GM23338 (cell line): Measurements from ENCODE around the gene SPINT2. TPM values are rescaled to one million over a fixed set of nuclear protein-coding genes. Genes with fewer than 3 reads are reported as not detected.

Experiments
- ATAC-seq: fragments of 200-7000 bp; cut with Tn5 transposase; 3 replicates; pipeline ENCODE4 v1.9.1; 2020
- DNase-seq: peaks from one replicate; pipeline ENCODE4 v3.0.0-alpha.2; 2015; ENCODE audit warnings: low spot score
- H2AFZ ChIP-seq: fragments of 200-600 bp; sonication (generic); 2 replicates; pipeline ENCODE4 v1.8.0; 2016; ENCODE audit warnings: antibody characterized with exemption, mild to moderate bottlenecking, moderate library complexity
- H3F3A ChIP-seq: fragments of 200-600 bp; sonication (generic); replicated peaks from 2 replicates; pipeline ENCODE4 v1.8.0; 2017; ENCODE audit warnings: antibody characterized with exemption, mixed run types, low read depth
- H3K27ac ChIP-seq: fragments of 200-600 bp; sonication (generic); 2 replicates; pipeline ENCODE4 v1.6.1; 2016; ENCODE audit warnings: low read depth
- H3K27me3 ChIP-seq: fragments of 200-600 bp; sonication (generic); 2 replicates; pipeline ENCODE4 v1.8.0; 2016; ENCODE audit warnings: mild to moderate bottlenecking, mixed run types, moderate library complexity; ENCODE audit not compliant: insufficient read depth
- H3K36me3 ChIP-seq: fragments of 200-600 bp; sonication (generic); 2 replicates; pipeline ENCODE4 v1.8.0; 2016; ENCODE audit warnings: mild to moderate bottlenecking; ENCODE audit not compliant: insufficient read depth
- H3K4me1 ChIP-seq: fragments of 200-600 bp; sonication (generic); 2 replicates; pipeline ENCODE4 v1.8.0; 2016; ENCODE audit warnings: mild to moderate bottlenecking, moderate library complexity; ENCODE audit not compliant: insufficient read depth
- H3K4me2 ChIP-seq: fragments of 200-600 bp; sonication (generic); 2 replicates; pipeline ENCODE4 v1.7.1; 2017; ENCODE audit warnings: mixed run types
- H3K4me3 ChIP-seq: fragments of 200-600 bp; sonication (generic); 2 replicates; pipeline ENCODE4 v1.6.1; 2016; ENCODE audit warnings: mixed run types
- H3K79me2 ChIP-seq: fragments of 200-600 bp; sonication (generic); replicated peaks from 2 replicates; pipeline ENCODE4 v1.8.0; 2017; ENCODE audit warnings: mild to moderate bottlenecking; ENCODE audit not compliant: insufficient read depth
- H3K9me2 ChIP-seq: fragments of 200-600 bp; sonication (generic); 2 replicates; pipeline ENCODE4 v1.8.0; 2017; ENCODE audit not compliant: insufficient read depth
- H4K20me1 ChIP-seq: fragments of 200-600 bp; sonication (generic); replicated peaks from 2 replicates; pipeline ENCODE4 v1.8.0; 2017; ENCODE audit warnings: mild to moderate bottlenecking; ENCODE audit not compliant: insufficient read depth
- H3K27ac Mint-ChIP-seq: 2 replicates; pipeline ENCODE4 v1.8.0; 2020; ENCODE audit warnings: inconsistent platforms, mild to moderate bottlenecking, moderate library complexity, mixed read lengths
- H3K27me3 Mint-ChIP-seq: 3 replicates; pipeline ENCODE4 v1.8.0; 2022; ENCODE audit warnings: low read depth, mild to moderate bottlenecking, moderate library complexity, mixed read lengths, inconsistent platforms; ENCODE audit not compliant: insufficient read depth, poor library complexity
- H3K36me3 Mint-ChIP-seq: 3 replicates; pipeline ENCODE4 v1.8.0; 2021; ENCODE audit warnings: low read depth, mild to moderate bottlenecking, inconsistent platforms, moderate library complexity, mixed read lengths
- H3K4me1 Mint-ChIP-seq: 3 replicates; pipeline ENCODE4 v1.8.0; 2020; ENCODE audit warnings: mild to moderate bottlenecking, inconsistent platforms, mixed read lengths
- H3K4me3 Mint-ChIP-seq: 3 replicates; pipeline ENCODE4 v1.8.0; 2021; ENCODE audit warnings: moderate library complexity, mild to moderate bottlenecking, inconsistent platforms, mixed read lengths
- H3K9me3 Mint-ChIP-seq: 3 replicates; pipeline ENCODE4 v1.8.0; 2020; ENCODE audit warnings: moderate library complexity, mild to moderate bottlenecking, inconsistent platforms, mixed read lengths
- CREB1 ChIP-seq: fragments of 250-450 bp; sonication (Bioruptor Pico); IDR thresholded peaks from 2 replicates; pipeline ENCODE4 v1.5.0; 2020; ENCODE audit warnings: low read depth, mild to moderate bottlenecking, moderate library complexity
- CTCF ChIP-seq, 2 experiments: fragments of 200-600 bp in 1 of 2; sonication (generic) in 1 of 2; conservative IDR thresholded peaks; 2 replicates each; pipeline versions ENCODE4 v1.5.1 to v1.6.1; 2016 to 2017; ENCODE audit warnings: antibody characterized with exemption in 2 of 2, low read depth in 2 of 2, mild to moderate bottlenecking in 2 of 2, moderate library complexity in 1 of 2
- ETS1 ChIP-seq: IDR thresholded peaks from 2 replicates; pipeline ENCODE4 v1.6.1; 2016; ENCODE audit warnings: antibody characterized with exemption
- EZH2 ChIP-seq: fragments of 200-600 bp; sonication (generic); IDR thresholded peaks from one replicate; pipeline ENCODE4 v1.8.0; 2017; ENCODE audit warnings: antibody characterized with exemption, mild to moderate bottlenecking, low read depth; ENCODE audit not compliant: unreplicated experiment
- EZH2phosphoT487 ChIP-seq: fragments of 200-600 bp; sonication (generic); IDR thresholded peaks from one replicate; pipeline ENCODE4 v1.8.1; 2018; ENCODE audit warnings: antibody characterized with exemption; ENCODE audit not compliant: unreplicated experiment
- JUNB ChIP-seq: IDR thresholded peaks from one replicate; pipeline ENCODE4 v1.6.1; 2016; ENCODE audit warnings: antibody characterized with exemption; ENCODE audit not compliant: unreplicated experiment
- NANOG ChIP-seq: IDR thresholded peaks from 2 replicates; pipeline ENCODE4 v1.6.1; 2016; ENCODE audit warnings: antibody characterized with exemption, borderline replicate concordance
- POLR2AphosphoS5 ChIP-seq: IDR thresholded peaks from 2 replicates; pipeline ENCODE4 v1.6.1; 2016; ENCODE audit warnings: antibody characterized with exemption, low read depth
- REST ChIP-seq: IDR thresholded peaks from one replicate; pipeline ENCODE4 v1.6.1; 2018; ENCODE audit warnings: antibody characterized with exemption; ENCODE audit not compliant: unreplicated experiment
- STAT1 ChIP-seq: IDR thresholded peaks from one replicate; pipeline ENCODE4 v1.6.1; 2016; ENCODE audit warnings: antibody characterized with exemption; ENCODE audit not compliant: unreplicated experiment
- ZNF114 ChIP-seq: fragments of 250-450 bp; sonication (Bioruptor Pico); IDR thresholded peaks from 2 replicates; pipeline ENCODE4 v1.5.0; 2020; ENCODE audit warnings: mild to moderate bottlenecking, moderate library complexity
- ZNF331 ChIP-seq: fragments of 250-450 bp; sonication (Bioruptor Pico); IDR thresholded peaks from 2 replicates; pipeline ENCODE4 v1.5.0; 2020; ENCODE audit warnings: low read depth, mild to moderate bottlenecking, moderate library complexity
- ZNF462 ChIP-seq: fragments of 250-450 bp; sonication (Bioruptor Pico); IDR thresholded peaks from 2 replicates; pipeline ENCODE4 v1.5.0; 2020; ENCODE audit warnings: mild to moderate bottlenecking, moderate library complexity
- polyA plus RNA-seq: library from polyadenylated mRNA; unstranded; fragments of >200 nt; fragmentation: Nextera tagmentation; extraction: Ambion mirVana; gene quantifications from 2 replicates; pipeline ENCODE4 v1.2.1, GENCODE V29; 2016
- total RNA-seq: library from RNA; depleted of rRNA; stranded (reverse); fragments of >200 nt; shearing (Covaris generic); gene quantifications from 2 replicates; pipeline ENCODE4 v1.2.3, GENCODE V29; 2014

SPINT2 gene
- total and polyA plus RNA-seq, 2 experiments from 2014 or later, result 319 to 468 TPM

- DNase-seq (no peak), ATAC-seq (no peak)
- Mint-ChIP-seq H3K36me3 (peaks cover 21% of the 10 kb centered on the region), H3K27ac (no peak overlapping the region), H3K4me1 (peaks cover 17% of the 10 kb centered on the region), H3K27me3 (peaks cover 11% of the 10 kb centered on the region), H3K9me3 (no peaks in the 10 kb centered on the region; the same call in none of the 3 replicates), H3K4me3 (no peak overlapping the region)
- H3K79me2 ChIP-seq, result peaks cover 8% of the 10 kb centered on the region
- no peaks in the 10 kb centered on the region for H3K9me2 ChIP-seq
- H4K20me1 ChIP-seq, result 0 out of 2 replicates have a peak, but pooled peaks cover 6% of the 10 kb centered on the region
- no peak overlapping the region for H2AFZ ChIP-seq
- no peak overlapping the region for H3K4me3 ChIP-seq
- H3K4me2 ChIP-seq, result no peak overlapping the region
- TF ChIP-seq ZNF114 (CRISPR knock-in tag) (no peak), REST (no peak), ZNF462 (CRISPR knock-in tag) (no peak), STAT1 (no peak), ETS1 (no peak), POLR2AphosphoS5 (no peak), EZH2phosphoT487 (no peak), CTCF (conservative IDR thresholded peaks at IDR 0.05; ENCODE audit: low read depth in 2 of 2) (no peak), EZH2 (no peak), ZNF331 (CRISPR knock-in tag) (no peak), CREB1 (CRISPR knock-in tag) (no peak), JUNB (no peak), NANOG (no peak)
- H3K36me3 ChIP-seq, result no peaks in the 10 kb centered on the region
- peaks cover 20% of the 10 kb centered on the region for H3F3A ChIP-seq
- no peak overlapping the region for H3K27ac ChIP-seq
- 0 out of 2 replicates have a peak, but pooled peaks cover 4% of the 10 kb centered on the region for H3K27me3 ChIP-seq
- peaks cover 16% of the 10 kb centered on the region for H3K4me1 ChIP-seq
Observed at GRCh38 chr19:38221421-38221820, 43.0 kb upstream of the SPINT2 start.
